ENCODE data around the gene HAUS1.

GRCh38 chr18:46155641-46156051 lies 51.5 kb downstream of the HAUS1 start:
- TF ChIP-seq CTCF (IDR thresholded peaks at IDR 0.05) (no peak), ATF6 (CRISPR knock-in tag; IDR thresholded peaks at IDR 0.05) (no peak), MXD4 (CRISPR knock-in tag; IDR thresholded peaks at IDR 0.05; ENCODE audit: borderline replicate concordance) (no peak), TCF7 (CRISPR knock-in tag; IDR thresholded peaks at IDR 0.05; ENCODE audit: low read depth) (no peak), CDX4 (CRISPR knock-in tag; IDR thresholded peaks at IDR 0.05; ENCODE audit: borderline replicate concordance) (no peak), ESRRA (CRISPR knock-in tag; IDR thresholded peaks at IDR 0.05; ENCODE audit: borderline replicate concordance) (no peak), IRF2 (CRISPR knock-in tag; IDR thresholded peaks at IDR 0.05; ENCODE audit: borderline replicate concordance, low read depth) (no peak), CREB1 (CRISPR knock-in tag; IDR thresholded peaks at IDR 0.05) (no peak), ZNF138 (CRISPR knock-in tag; conservative IDR thresholded peaks at IDR 0.05) (no peak)

Data from WTC11 (cell line).